K562 (cell line): ENCODE measurements around the gene MALAT1. TPM values are rescaled to one million over a fixed set of nuclear protein-coding genes. Genes with fewer than 3 reads are reported as not detected.
A peak's percentile ranks its signal among the peaks of the same experiment; 100 is the strongest.

Experiments
- BRD4 ChIP-seq: fragments of 200-600 bp; sonication (generic); IDR thresholded peaks from 2 replicates; pipeline ENCODE4 v1.6.1; 2017; ENCODE audit warnings: inconsistent platforms
- CBX8 ChIP-seq: fragments of 200-600 bp; sonication (generic); IDR thresholded peaks from 2 replicates; pipeline ENCODE4 v1.6.1; 2012; ENCODE audit warnings: borderline replicate concordance, mixed run types, low read depth, mild to moderate bottlenecking, moderate library complexity, mixed read lengths, low read length, control low read depth, inconsistent platforms; ENCODE audit not compliant: poor library complexity, severe bottlenecking; ENCODE audit errors: extremely low read depth
- ELK3 ChIP-seq: fragments of 450-650 bp; formaldehyde crosslinking; IDR thresholded peaks from 2 replicates; pipeline ENCODE4 v1.4.0; 2020; ENCODE audit warnings: mild to moderate bottlenecking
- ERF ChIP-seq: fragments of 450-650 bp; formaldehyde crosslinking; IDR thresholded peaks from 2 replicates; pipeline ENCODE4 v1.4.0; 2020; ENCODE audit warnings: mild to moderate bottlenecking, mixed read lengths
- HES1 ChIP-seq: fragments of 450-650 bp; IDR thresholded peaks from 2 replicates; pipeline ENCODE4 v1.6.1; 2016; ENCODE audit warnings: low read depth, mild to moderate bottlenecking, moderate library complexity
- LCOR ChIP-seq: sonication (generic); formaldehyde crosslinking; IDR thresholded peaks from 2 replicates; pipeline ENCODE4 v1.8.0; 2022; ENCODE audit warnings: mild to moderate bottlenecking, missing genetic modification reagents
- NFATC3 ChIP-seq: fragments of 450-650 bp; IDR thresholded peaks from 2 replicates; pipeline ENCODE4 v1.6.1; 2017; ENCODE audit warnings: mild to moderate bottlenecking
- NFE2L1 ChIP-seq: fragments of 450-650 bp; IDR thresholded peaks from 2 replicates; pipeline ENCODE4 v1.6.1; 2016; ENCODE audit warnings: missing genetic modification characterization, low read depth, mild to moderate bottlenecking, missing compliant biosample characterization, moderate library complexity, borderline replicate concordance
- POLR2B ChIP-seq: fragments of 450-650 bp; IDR thresholded peaks from 2 replicates; pipeline ENCODE4 v1.6.1; 2018; ENCODE audit warnings: low read depth; ENCODE audit not compliant: partially characterized antibody
- SMAD4 ChIP-seq: fragments of 250-450 bp; sonication (Bioruptor Pico); conservative IDR thresholded peaks from 2 replicates; pipeline ENCODE4 v1.8.0; 2021; ENCODE audit warnings: inconsistent platforms, mild to moderate bottlenecking, moderate library complexity
- TSHZ1 ChIP-seq: fragments of 250-450 bp; sonication (Bioruptor Pico); IDR thresholded peaks from 2 replicates; pipeline ENCODE4 v1.4.0; 2020; ENCODE audit warnings: mild to moderate bottlenecking, moderate library complexity
- U2AF2 ChIP-seq: fragments of 200-400 bp; formaldehyde crosslinking; optimal IDR thresholded peaks from 2 replicates; pipeline ENCODE3; 2017; ENCODE audit warnings: low read depth, mild to moderate bottlenecking, low read length
- YY1 ChIP-seq, 3 experiments: IDR thresholded peaks; 2 replicates each; pipeline ENCODE4 v1.6.1; 2011; ENCODE audit warnings: low read length in 2 of 3, mild to moderate bottlenecking in 2 of 3, moderate library complexity in 2 of 3, borderline replicate concordance in 1 of 3, control low read depth in 1 of 3, low read depth in 1 of 3; ENCODE audit not compliant: insufficient read depth in 3 of 3, insufficient replicate concordance in 2 of 3, control insufficient read depth in 1 of 3, insufficient read length in 1 of 3; ENCODE audit errors: extremely low read depth in 1 of 3
- ZNF23 ChIP-seq: fragments of 250-450 bp; sonication (Bioruptor Pico); IDR thresholded peaks from 2 replicates; pipeline ENCODE4 v1.4.0; 2020; ENCODE audit warnings: mild to moderate bottlenecking
- ZNF354B ChIP-seq: fragments of 250-450 bp; sonication (Bioruptor Pico); IDR thresholded peaks from 2 replicates; pipeline ENCODE4 v1.4.0; 2020
- ZNF511 ChIP-seq: sonication (generic); formaldehyde crosslinking; IDR thresholded peaks from 2 replicates; pipeline ENCODE4 v1.8.0; 2022; ENCODE audit warnings: mild to moderate bottlenecking, missing genetic modification reagents
- polyA plus RNA-seq, 8 experiments: library from polyadenylated mRNA; depleted of rRNA in 4 of 8; stranded (reverse) in 5 of 8; unstranded in 3 of 8; fragments of >200 nt; fragmentation: Nextera tagmentation in 2 of 8; fragmentation: Illumina TruSeq in 1 of 8; extraction: Ambion mirVana in 2 of 8; extraction: Trizol in 1 of 8; gene quantifications; 2 replicates each; pipeline versions ENCODE4 v1.2.1 to v1.2.3, GENCODE V29; 2011 to 2014; ENCODE audit warnings: inconsistent platforms in 1 of 8, missing spikeins in 1 of 8
- total RNA-seq, 7 experiments: library from RNA; depleted of rRNA in 6 of 7; stranded (reverse); fragments of >200 nt in 6 of 7; fragmentation: Illumina TruSeq in 2 of 7; extraction: Trizol in 2 of 7; gene quantifications; 2 replicates each; pipeline versions ENCODE4 v1.2.1 to v1.2.3, GENCODE V29; 2011 to 2021; ENCODE audit warnings: low replicate concordance in 1 of 7

The MALAT1 gene
- total and polyA plus RNA-seq, 9 of the 15 experiments (the other 6 are each of a cell fraction or from before 2014, with no cell fraction given): 363 to 8,715 (median 2,351) TPM

DNA sequence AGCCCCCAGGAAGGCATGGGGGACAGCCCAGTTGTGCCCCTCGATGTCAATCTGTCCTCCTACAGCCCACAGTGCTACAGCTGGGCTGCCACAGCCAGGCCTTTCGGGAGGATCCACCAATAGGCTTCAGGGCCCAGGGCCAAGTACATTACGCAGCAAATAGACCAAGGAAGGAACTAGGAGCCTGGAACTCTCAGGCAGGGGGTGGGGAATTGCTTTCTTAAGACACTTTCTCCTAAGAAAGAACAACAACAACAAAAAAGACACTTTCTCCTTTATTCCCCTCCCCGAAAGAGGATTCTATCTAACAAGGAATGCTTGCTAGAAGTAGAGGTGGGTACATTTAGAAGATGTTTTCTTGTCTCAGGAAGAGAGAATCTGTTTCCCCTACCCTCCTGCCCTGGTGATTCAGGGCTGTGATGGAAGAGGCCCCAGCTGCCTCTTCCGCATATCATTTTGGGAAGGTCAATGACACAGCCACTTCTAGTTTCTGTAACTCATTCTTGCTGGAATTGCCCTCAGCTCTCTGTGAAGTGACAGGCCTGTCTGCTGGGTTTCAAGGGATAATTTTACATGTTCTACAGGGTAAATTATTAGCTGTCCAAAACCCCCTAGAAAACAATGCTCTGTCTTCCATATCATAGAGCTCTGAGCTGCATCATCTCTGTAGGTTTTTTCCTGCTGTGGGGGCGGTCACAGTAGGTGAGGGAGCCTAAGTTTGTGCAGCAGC, 6.0 kb upstream of the MALAT1 start (continued):
- TF ChIP-seq HES1 (no peak), LCOR (CRISPR knock-in tag) (no peak; the same call in 1 of the 2 replicates), NFE2L1 (tag) (no peak), TSHZ1 (CRISPR knock-in tag) (no peak), SMAD4 (CRISPR knock-in tag) (0 out of 2 replicates have a peak, but pooled peaks have one; percentile 31), ELK3 (CRISPR knock-in tag) (no peak), YY1 (IDR thresholded peaks at IDR 0.05; ENCODE audit: borderline replicate concordance in 1 of 3, control insufficient read depth in 1 of 3, extremely low read depth in 1 of 3, insufficient read depth in 3 of 3, insufficient read length in 1 of 3, insufficient replicate concordance in 2 of 3, low read depth in 1 of 3, low read length in 2 of 3) (peak in 1 of 3 experiments; percentile 66), NFATC3 (no peak), CBX8 (no peak), BRD4 (no peak; the same call in 1 of the 2 replicates), U2AF2 (no peak), ERF (CRISPR knock-in tag) (no peak; the same call in 1 of the 2 replicates), ZNF354B (CRISPR knock-in tag) (no peak), POLR2B (no peak), ZNF23 (CRISPR knock-in tag) (no peak; the same call in 1 of the 2 replicates), ZNF511 (no peak)
